NT2/D1 (cell line): ENCODE measurements around the gene SLC9A9.

ENCODE experiments used
- SUZ12 ChIP-seq: IDR thresholded peaks from 2 replicates; pipeline ENCODE4 v1.6.1; 2011; ENCODE audit not compliant: insufficient read length, insufficient read depth; ENCODE audit errors: extremely low read depth
- YY1 ChIP-seq: IDR thresholded peaks from 2 replicates; pipeline ENCODE4 v1.6.1; 2011; ENCODE audit not compliant: insufficient read length, insufficient read depth
- ZNF274 ChIP-seq: IDR thresholded peaks from 2 replicates; pipeline ENCODE4 v1.6.1; 2011; ENCODE audit warnings: mild to moderate bottlenecking, low read depth, low read length

GRCh38 chr3:143531101-143531500 lies 317.2 kb downstream of the SLC9A9 start:
- no peak for TF ChIP-seq SUZ12
- no peak for TF ChIP-seq YY1
- TF ChIP-seq ZNF274, result no peak
